HEK293 (cell line): Measurements from ENCODE around the gene SLC35G3.
A peak's percentile ranks its signal among the peaks of the same experiment; 100 is the strongest.

Experiments used
- CTCF ChIA-PET: fragments of 350-600 bp; formaldehyde crosslinking; extraction: SDS; loops from one replicate; lab custom pipeline; 2021; ENCODE audit warnings: antibody characterized with exemption; lab: Yijun Ruan, JAX
- POLR2A ChIA-PET: fragments of 300-600 bp; formaldehyde crosslinking; extraction: SDS; loops from one replicate; lab custom pipeline; 2020; ENCODE audit warnings: antibody characterized with exemption, inconsistent platforms; lab: Yijun Ruan, JAX
- H3K27ac ChIP-seq: fragments of 200-500 bp; sonication (Bioruptor generic); 2 replicates; pipeline ENCODE4 v1.5.1; 2014; ENCODE audit warnings: low read depth, low read length, control low read depth, inconsistent platforms; ENCODE audit errors: extremely low read depth
- H3K36me3 ChIP-seq, 2 experiments: fragments of 200-500 bp in 1 of 2; sonication (Bioruptor generic) in 1 of 2; 1 replicate in 1 of 2; 2 replicates in 1 of 2; pipeline ENCODE4 v1.5.1; 2014 to 2017; ENCODE audit warnings: inconsistent platforms in 2 of 2, low read length in 2 of 2; ENCODE audit not compliant: control insufficient read depth in 2 of 2, insufficient read depth in 1 of 2
- H3K4me1 ChIP-seq: fragments of 200-500 bp; sonication (Bioruptor generic); 2 replicates; pipeline ENCODE4 v1.5.1; 2014; ENCODE audit warnings: mild to moderate bottlenecking, low read length, inconsistent platforms; ENCODE audit not compliant: control insufficient read depth, insufficient read depth
- H3K4me3 ChIP-seq: 2 replicates; pipeline ENCODE4 v1.5.1; 2011; ENCODE audit warnings: low read depth, mild to moderate bottlenecking, control low read depth, low read length, moderate library complexity
- H3K9me3 ChIP-seq: fragments of 200-500 bp; sonication (Bioruptor generic); 2 replicates; pipeline ENCODE4 v1.5.1; 2014; ENCODE audit warnings: low read depth, low read length, inconsistent platforms; ENCODE audit not compliant: control insufficient read depth, insufficient read depth
- GFI1B ChIP-seq: fragments of 450-650 bp; formaldehyde crosslinking; IDR thresholded peaks from 2 replicates; pipeline ENCODE4 v1.5.1; 2016; ENCODE audit warnings: missing biosample characterization, missing genetic modification characterization
- ZIC2 ChIP-seq: fragments of 450-650 bp; formaldehyde crosslinking; IDR thresholded peaks from 2 replicates; pipeline ENCODE4 v1.5.1; 2016; ENCODE audit warnings: missing biosample characterization, missing genetic modification characterization
- ZNF112 ChIP-seq: fragments of 450-650 bp; formaldehyde crosslinking; IDR thresholded peaks from 2 replicates; pipeline ENCODE4 v1.5.0; 2017; ENCODE audit warnings: missing biosample characterization, missing genetic modification characterization
- ZNF146 ChIP-seq: fragments of 450-650 bp; formaldehyde crosslinking; IDR thresholded peaks from 2 replicates; pipeline ENCODE4 v1.5.1; 2016; ENCODE audit warnings: missing biosample characterization, missing genetic modification characterization
- ZNF157 ChIP-seq: fragments of 450-650 bp; formaldehyde crosslinking; IDR thresholded peaks from 2 replicates; pipeline ENCODE4 v1.5.1; 2016; ENCODE audit warnings: missing biosample characterization, missing genetic modification characterization
- ZNF19 ChIP-seq: fragments of 450-650 bp; formaldehyde crosslinking; IDR thresholded peaks from 2 replicates; pipeline ENCODE4; 2016; ENCODE audit warnings: missing biosample characterization, missing genetic modification characterization, low read depth
- ZNF211 ChIP-seq: fragments of 450-650 bp; formaldehyde crosslinking; IDR thresholded peaks from 2 replicates; pipeline ENCODE4 v1.5.1; 2016; ENCODE audit warnings: low read depth, missing biosample characterization, missing genetic modification characterization
- ZNF292 ChIP-seq: fragments of 450-650 bp; formaldehyde crosslinking; IDR thresholded peaks from 2 replicates; pipeline ENCODE4 v1.5.1; 2016; ENCODE audit warnings: low read depth, missing biosample characterization, missing genetic modification characterization, borderline replicate concordance
- ZNF311 ChIP-seq: fragments of 450-650 bp; formaldehyde crosslinking; IDR thresholded peaks from 2 replicates; pipeline ENCODE4 v1.5.1; 2017; ENCODE audit warnings: missing biosample characterization, missing genetic modification characterization, borderline replicate concordance
- ZNF335 ChIP-seq: fragments of 450-650 bp; formaldehyde crosslinking; conservative IDR thresholded peaks from 2 replicates; pipeline ENCODE4 v1.5.1; 2016; ENCODE audit warnings: missing biosample characterization, missing genetic modification characterization
- ZNF354C ChIP-seq: fragments of 450-650 bp; formaldehyde crosslinking; IDR thresholded peaks from 2 replicates; pipeline ENCODE4 v1.5.1; 2016; ENCODE audit warnings: missing biosample characterization, missing genetic modification characterization, low read depth, borderline replicate concordance
- ZNF366 ChIP-seq: fragments of 450-650 bp; formaldehyde crosslinking; conservative IDR thresholded peaks from 2 replicates; pipeline ENCODE4 v1.5.1; 2016; ENCODE audit warnings: missing biosample characterization, missing genetic modification characterization
- ZNF510 ChIP-seq: fragments of 450-650 bp; formaldehyde crosslinking; IDR thresholded peaks from 2 replicates; pipeline ENCODE4 v1.5.1; 2018; ENCODE audit warnings: mild to moderate bottlenecking, missing genetic modification characterization, missing biosample characterization; ENCODE audit not compliant: insufficient replicate concordance
- ZNF571 ChIP-seq: fragments of 450-650 bp; formaldehyde crosslinking; IDR thresholded peaks from 2 replicates; pipeline ENCODE4 v1.5.0; 2017; ENCODE audit warnings: missing biosample characterization, missing genetic modification characterization
- ZNF660 ChIP-seq: fragments of 450-650 bp; IDR thresholded peaks from 2 replicates; pipeline ENCODE4 v1.5.1; 2018; ENCODE audit warnings: missing biosample characterization, mild to moderate bottlenecking, missing genetic modification characterization
- ZNF704 ChIP-seq: fragments of 450-650 bp; formaldehyde crosslinking; IDR thresholded peaks from 2 replicates; pipeline ENCODE4 v1.5.1; 2016; ENCODE audit warnings: missing biosample characterization, missing genetic modification characterization
- ZNF768 ChIP-seq: fragments of 450-650 bp; formaldehyde crosslinking; IDR thresholded peaks from 2 replicates; pipeline ENCODE4 v1.5.1; 2018; ENCODE audit warnings: missing biosample characterization, mild to moderate bottlenecking, missing genetic modification characterization
- ZNF785 ChIP-seq: fragments of 450-650 bp; formaldehyde crosslinking; IDR thresholded peaks from 2 replicates; pipeline ENCODE4 v1.5.1; 2016; ENCODE audit warnings: missing biosample characterization, missing genetic modification characterization

Gene SLC35G3

DNA sequence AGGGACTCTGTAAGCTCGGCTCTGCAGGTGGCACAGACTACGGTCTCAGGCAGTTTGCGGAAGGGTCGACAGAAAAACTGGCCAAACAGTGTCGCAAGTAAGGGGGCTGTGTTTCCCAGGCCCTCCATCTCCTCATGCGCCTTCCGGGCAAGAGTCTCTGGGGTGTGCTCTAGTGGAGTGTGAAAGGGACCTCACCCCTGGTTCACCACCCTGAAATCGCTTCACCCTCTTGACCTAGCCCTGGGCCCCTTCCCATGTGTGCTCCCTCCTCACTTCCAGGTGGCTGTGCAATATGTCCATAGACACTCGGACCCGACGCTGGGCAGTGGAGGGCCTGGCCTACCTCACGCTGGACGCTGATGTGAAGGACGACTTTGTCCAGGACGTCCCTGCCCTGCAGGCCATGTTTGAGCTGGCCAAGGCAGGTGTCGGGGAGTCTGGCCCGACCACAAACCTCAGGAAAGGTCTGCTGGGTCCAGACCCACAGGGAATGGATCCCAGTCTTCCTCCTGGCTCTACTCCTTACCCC, 24.3 kb downstream of the SLC35G3 start (continued):
- no peak for TF ChIP-seq ZNF311 (tag by site-specific recombination)

DNA sequence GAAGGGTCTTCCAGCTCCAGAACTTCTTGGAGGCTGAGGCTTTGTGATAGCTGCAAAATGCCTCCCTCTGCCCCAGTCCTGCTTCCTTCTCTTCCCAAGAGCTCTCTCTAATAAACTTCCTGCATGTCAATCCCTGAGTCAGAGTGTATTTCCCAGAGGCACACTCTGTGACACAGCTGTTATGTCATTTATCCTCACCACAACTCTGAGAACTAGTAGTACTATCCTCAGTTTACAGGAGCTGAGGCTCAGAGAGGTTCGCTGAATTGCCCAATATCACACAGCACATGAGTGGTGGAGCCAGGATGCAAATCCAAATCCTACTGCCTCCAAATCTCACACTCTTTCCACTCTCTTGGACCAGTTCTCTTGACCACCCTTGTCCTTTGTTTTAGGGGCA, 26.5 kb downstream of the SLC35G3 start:
- TF ChIP-seq ZNF768 (tag by site-specific recombination) (peak; percentile 61; the same call in 1 of the 2 replicates), ZNF146 (tag by site-specific recombination) (no peak)
- H3K9me3 ChIP-seq, result no peaks in the 10 kb centered on the region
- CTCF ChIA-PET, result interaction anchor here (0.6 to 1.7 kb wide), 2 partner anchors 219 to 372 kb away, joined by 3 to 4 read pairs; no protein-coding TSS in a partner anchor
- POLR2A ChIA-PET, result interaction anchor here (0.6 kb wide), 1 partner anchor 16 kb away, joined by 4 read pairs; no protein-coding TSS in a partner anchor
- H3K27ac ChIP-seq, result no peak overlapping the region
- no peaks in the 10 kb centered on the region for H3K4me1 ChIP-seq
- H3K36me3 ChIP-seq, result no peaks in the 10 kb centered on the region
- H3K4me3 ChIP-seq, result no peak overlapping the region

DNA sequence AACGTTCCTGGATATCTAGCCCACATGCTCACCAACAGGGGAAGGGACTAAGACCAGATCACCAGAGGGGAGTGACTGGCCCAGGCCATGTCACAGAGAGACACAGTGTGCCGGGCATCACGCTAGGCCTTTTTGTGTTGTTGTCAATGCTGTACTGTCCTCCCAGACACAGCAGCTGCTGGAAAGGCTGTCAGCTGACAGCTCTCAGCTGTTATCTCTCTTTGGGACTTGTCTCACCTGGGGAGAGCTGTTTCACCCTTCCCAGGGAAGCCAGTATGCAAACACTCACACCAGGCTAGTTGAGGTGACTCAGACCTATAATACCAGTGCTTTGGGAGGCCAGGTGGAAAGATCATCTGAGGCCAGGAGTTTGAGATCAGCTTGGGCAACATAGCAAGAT, 27.1 kb downstream of the SLC35G3 start:
- H3K4me3 ChIP-seq, result no peak overlapping the region
- TF ChIP-seq ZIC2, result peak; percentile 33; the same call in 1 of the 2 replicates
- no peak for TF ChIP-seq ZNF19 (tag by site-specific recombination)
- TF ChIP-seq, all 188 proteins: peak for 1
- Histone ChIP-seq H3K27ac (no peak overlapping the region), H3K4me1 (no peaks in the 10 kb centered on the region), H3K36me3 (no peaks in the 10 kb centered on the region), H3K9me3 (no peaks in the 10 kb centered on the region)
- CTCF ChIA-PET, result interaction anchor here (0.6 to 1.7 kb wide), 2 partner anchors 220 to 373 kb away, joined by 3 to 4 read pairs; no protein-coding TSS in a partner anchor
- POLR2A ChIA-PET, result interaction anchor here (0.6 kb wide), 2 partner anchors 17 to 403 kb away, joined by 3 to 4 read pairs; no protein-coding TSS in a partner anchor

GRCh38 chr17:35166526-35166925, 27.7 kb downstream of the SLC35G3 start:
- Histone ChIP-seq H3K27ac (no peak overlapping the region), H3K9me3 (no peaks in the 10 kb centered on the region), H3K4me3 (no peak overlapping the region)
- POLR2A ChIA-PET, result no interaction called here
- no peak for TF ChIP-seq ZNF112 (tag by site-specific recombination)
- TF ChIP-seq ZNF785 (tag by site-specific recombination), result no peak
- no peak for TF ChIP-seq ZNF660 (tag by site-specific recombination)
- TF ChIP-seq ZNF335 (tag by site-specific recombination), result no peak
- no peak for TF ChIP-seq ZNF704 (tag by site-specific recombination)
- TF ChIP-seq GFI1B (tag by site-specific recombination), result no peak
- TF ChIP-seq ZNF354C (tag by site-specific recombination), result no peak
- TF ChIP-seq ZNF211 (tag by site-specific recombination), result no peak
- TF ChIP-seq ZNF157 (tag by site-specific recombination), result no peak
- TF ChIP-seq ZNF510 (tag by site-specific recombination), result no peak
- TF ChIP-seq ZNF292 (tag by site-specific recombination), result no peak
- no peak for TF ChIP-seq ZNF366 (tag by site-specific recombination)
- no peak for TF ChIP-seq ZNF571 (tag by site-specific recombination)
- TF ChIP-seq, all 188 proteins: peak for 0
- Histone ChIP-seq H3K36me3 (no peaks in the 10 kb centered on the region), H3K4me1 (no peaks in the 10 kb centered on the region)
- CTCF ChIA-PET, result interaction anchor here (1.2 to 1.7 kb wide), 2 partner anchors 367 to 373 kb away, joined by 4 to 5 read pairs; no protein-coding TSS in a partner anchor
